Liver (tissue), 9 donors: Measurements from ENCODE around the gene HES5. TPM values are rescaled to one million over a fixed set of nuclear protein-coding genes. Genes with fewer than 3 reads are reported as not detected.

ENCODE experiments used
- DNase-seq: peaks from one replicate; pipeline ENCODE4 v3.0.0-alpha.2; 2017; ENCODE audit warnings: low spot score
- H3K27ac ChIP-seq, 2 donors: one replicate each; pipeline ENCODE4 v1.7.0; 2013; ENCODE audit warnings: inconsistent platforms in 2 of 2, low read length in 2 of 2, control low read depth in 1 of 2, low read depth in 1 of 2, mild to moderate bottlenecking in 1 of 2
- H3K27me3 ChIP-seq, 4 donors: one replicate each; pipeline versions ENCODE4 v1.6.1 to v1.7.0; 2013; ENCODE audit warnings: low read length in 3 of 4, inconsistent platforms in 1 of 4, mild to moderate bottlenecking in 1 of 4, moderate library complexity in 1 of 4; ENCODE audit not compliant: control insufficient read depth in 4 of 4, insufficient read depth in 4 of 4
- H3K36me3 ChIP-seq, 4 donors: one replicate each; pipeline versions ENCODE4 v1.6.1 to v1.7.0; 2013; ENCODE audit warnings: low read length in 3 of 4, mild to moderate bottlenecking in 3 of 4, low read depth in 1 of 4, moderate library complexity in 1 of 4; ENCODE audit not compliant: control insufficient read depth in 4 of 4, insufficient read depth in 3 of 4
- H3K4me1 ChIP-seq, 4 donors: one replicate each; pipeline versions ENCODE4 v1.6.1 to v1.7.0; 2013; ENCODE audit warnings: low read length in 3 of 4, mild to moderate bottlenecking in 3 of 4, moderate library complexity in 1 of 4; ENCODE audit not compliant: control insufficient read depth in 4 of 4, insufficient read depth in 4 of 4
- H3K4me3 ChIP-seq, 3 donors: one replicate each; pipeline versions ENCODE4 v1.6.1 to v1.7.0; 2013; ENCODE audit warnings: low read length in 3 of 3, control low read depth in 1 of 3, low read depth in 1 of 3, mild to moderate bottlenecking in 1 of 3
- H3K9ac ChIP-seq, 2 donors: one replicate each; pipeline ENCODE4 v1.7.0; 2013; ENCODE audit warnings: low read length in 2 of 2, mild to moderate bottlenecking in 2 of 2, moderate library complexity in 2 of 2, control low read depth in 1 of 2, low read depth in 1 of 2
- H3K9me3 ChIP-seq, 4 donors: one replicate each; pipeline versions ENCODE4 v1.6.1 to v1.7.0; 2013; ENCODE audit warnings: low read length in 3 of 4; ENCODE audit not compliant: control insufficient read depth in 4 of 4
- ATF3 ChIP-seq: IDR thresholded peaks from 2 replicates; pipeline ENCODE4 v1.6.1; 2016; ENCODE audit warnings: antibody characterized with exemption
- EGR1 ChIP-seq, 2 donors: IDR thresholded peaks; 2 replicates each; pipeline ENCODE4 v1.6.1; 2016 to 2018; ENCODE audit warnings: antibody characterized with exemption in 2 of 2, low read depth in 2 of 2
- FOXA1 ChIP-seq: IDR thresholded peaks from 2 replicates; pipeline ENCODE4 v1.6.1; 2016; ENCODE audit warnings: antibody characterized with exemption
- FOXA2 ChIP-seq: IDR thresholded peaks from 2 replicates; pipeline ENCODE4 v1.6.1; 2016; ENCODE audit warnings: antibody characterized with exemption
- GABPA ChIP-seq, 2 donors: IDR thresholded peaks in 1 of 2; conservative IDR thresholded peaks in 1 of 2; 2 replicates each; pipeline ENCODE4 v1.6.1; 2016; ENCODE audit warnings: antibody characterized with exemption in 2 of 2, mild to moderate bottlenecking in 1 of 2, moderate library complexity in 1 of 2
- HNF4G ChIP-seq: IDR thresholded peaks from 2 replicates; pipeline ENCODE4 v1.6.1; 2016; ENCODE audit warnings: antibody characterized with exemption
- JUND ChIP-seq, 2 donors: IDR thresholded peaks; 2 replicates each; pipeline ENCODE4 v1.6.1; 2016; ENCODE audit warnings: antibody characterized with exemption in 2 of 2
- NR2F2 ChIP-seq: IDR thresholded peaks from 2 replicates; pipeline ENCODE4 v1.6.1; 2016; ENCODE audit warnings: antibody characterized with exemption
- RAD21 ChIP-seq, 2 donors: IDR thresholded peaks; 2 replicates each; pipeline ENCODE4 v1.6.1; 2016; ENCODE audit warnings: antibody characterized with exemption in 2 of 2, mild to moderate bottlenecking in 2 of 2
- REST ChIP-seq: IDR thresholded peaks from 2 replicates; pipeline ENCODE4 v1.6.1; 2016; ENCODE audit warnings: antibody characterized with exemption, mild to moderate bottlenecking
- RXRA ChIP-seq, 2 donors: IDR thresholded peaks; 2 replicates each; pipeline ENCODE4 v1.6.1; 2017 to 2018; ENCODE audit warnings: antibody characterized with exemption in 2 of 2, mild to moderate bottlenecking in 1 of 2
- SP1 ChIP-seq: IDR thresholded peaks from 2 replicates; pipeline ENCODE4 v1.6.1; 2018; ENCODE audit warnings: antibody characterized with exemption, mild to moderate bottlenecking
- TAF1 ChIP-seq: conservative IDR thresholded peaks from 2 replicates; pipeline ENCODE4 v1.6.1; 2016; ENCODE audit warnings: antibody characterized with exemption, mild to moderate bottlenecking
- YY1 ChIP-seq: IDR thresholded peaks from 2 replicates; pipeline ENCODE4 v1.6.1; 2016; ENCODE audit warnings: antibody characterized with exemption, mild to moderate bottlenecking
- WGBS: extraction: QIAGEN DNeasy Blood & Tissue Kit; methylation state at CpG from one replicate; pipeline ENCODE4 v1.1.7; 2013; 5-methylcytosine and 5-hydroxymethylcytosine counted together
- polyA plus RNA-seq, 2 donors: library from polyadenylated mRNA; stranded (reverse) in 1 of 2; unstranded in 1 of 2; fragments of 200-250 nt in 1 of 2; fragments of >200 nt in 1 of 2; fragmentation: Nextera tagmentation in 1 of 2; extraction: Ambion mirVana in 1 of 2; gene quantifications; one replicate each; pipeline versions ENCODE4 v1.2.1 to v1.2.3, GENCODE V29; 2013 to 2015
- total RNA-seq, 2 donors: library from RNA; depleted of rRNA; stranded (reverse); fragments of >200 nt; gene quantifications; one replicate each; pipeline ENCODE4 v1.2.3, GENCODE V29; 2014
- TF ChIP-seq, protein P1 (sequence below): IDR thresholded peaks from 2 replicates; pipeline ENCODE4 v1.6.1; 2016; ENCODE audit warnings: antibody characterized with exemption
- TF ChIP-seq, protein P2 (sequence below): IDR thresholded peaks from 2 replicates; pipeline ENCODE4 v1.6.1; 2016; ENCODE audit warnings: antibody characterized with exemption
- TF ChIP-seq, protein P3 (sequence below): fragments of 150-350 bp; IDR thresholded peaks from 2 replicates; pipeline ENCODE4 v1.5.1; 2017; ENCODE audit warnings: improper control_type of control experiment, low read depth, low read length; ENCODE audit not compliant: missing input control
- donor health status: healthy.
- donor health status: healthy.
- donor health status: healthy.
- donor health status: healthy.
- donor health status: healthy.

The HES5 gene
- total and polyA plus RNA-seq, 4 donors, result 0.08 to 0.93 TPM; not detected in 2

GRCh38 chr1:2545754-2546514, 15.9 kb upstream of the HES5 start:
- Histone ChIP-seq H3K27ac (peak overlapping the region; percentile 96 to 99), H3K4me1 (peaks cover 13 to 49% (median 29%) of the 10 kb centered on the region in 4 donors), H3K36me3 (no peaks in the 10 kb centered on the region), H3K9ac (peak overlapping the region in 1 of 2 donors; percentile 58), H3K4me3 (peak overlapping the region; percentile 58 to 71 (median 63)), H3K9me3 (no peaks in the 10 kb centered on the region), H3K27me3 (no peaks in the 10 kb centered on the region)
- peak; percentile 86 for DNase-seq
- 2% methylated on average over 43 of the region's 43 CpGs for WGBS
- no peak for TF ChIP-seq EGR1 (IDR thresholded peaks at IDR 0.05; ENCODE audit: low read depth in 2 of 2)
- TF ChIP-seq TAF1, result no peak
- no peak for TF ChIP-seq NR2F2
- TF ChIP-seq YY1, result no peak
- TF ChIP-seq GABPA (IDR thresholded peaks at IDR 0.05 in 1 of 2, conservative IDR thresholded peaks at IDR 0.05 in 1 of 2), result no peak
- no peak for TF ChIP-seq RXRA (IDR thresholded peaks at IDR 0.05)
- TF ChIP-seq REST, result no peak
- no peak for TF ChIP-seq FOXA1
- TF ChIP-seq HNF4G, result no peak
- TF ChIP-seq RAD21 (IDR thresholded peaks at IDR 0.05), result no peak
- no peak for TF ChIP-seq SP1
- no peak for TF ChIP-seq FOXA2
- no peak for TF ChIP-seq JUND (IDR thresholded peaks at IDR 0.05)
- TF ChIP-seq, protein P1, sequence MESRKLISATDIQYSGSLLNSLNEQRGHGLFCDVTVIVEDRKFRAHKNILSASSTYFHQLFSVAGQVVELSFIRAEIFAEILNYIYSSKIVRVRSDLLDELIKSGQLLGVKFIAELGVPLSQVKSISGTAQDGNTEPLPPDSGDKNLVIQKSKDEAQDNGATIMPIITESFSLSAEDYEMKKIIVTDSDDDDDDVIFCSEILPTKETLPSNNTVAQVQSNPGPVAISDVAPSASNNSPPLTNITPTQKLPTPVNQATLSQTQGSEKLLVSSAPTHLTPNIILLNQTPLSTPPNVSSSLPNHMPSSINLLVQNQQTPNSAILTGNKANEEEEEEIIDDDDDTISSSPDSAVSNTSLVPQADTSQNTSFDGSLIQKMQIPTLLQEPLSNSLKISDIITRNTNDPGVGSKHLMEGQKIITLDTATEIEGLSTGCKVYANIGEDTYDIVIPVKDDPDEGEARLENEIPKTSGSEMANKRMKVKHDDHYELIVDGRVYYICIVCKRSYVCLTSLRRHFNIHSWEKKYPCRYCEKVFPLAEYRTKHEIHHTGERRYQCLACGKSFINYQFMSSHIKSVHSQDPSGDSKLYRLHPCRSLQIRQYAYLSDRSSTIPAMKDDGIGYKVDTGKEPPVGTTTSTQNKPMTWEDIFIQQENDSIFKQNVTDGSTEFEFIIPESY, result no peak
- TF ChIP-seq, protein P2, sequence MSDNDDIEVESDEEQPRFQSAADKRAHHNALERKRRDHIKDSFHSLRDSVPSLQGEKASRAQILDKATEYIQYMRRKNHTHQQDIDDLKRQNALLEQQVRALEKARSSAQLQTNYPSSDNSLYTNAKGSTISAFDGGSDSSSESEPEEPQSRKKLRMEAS, result no peak
- TF ChIP-seq ATF3, result no peak
- TF ChIP-seq, protein P3, sequence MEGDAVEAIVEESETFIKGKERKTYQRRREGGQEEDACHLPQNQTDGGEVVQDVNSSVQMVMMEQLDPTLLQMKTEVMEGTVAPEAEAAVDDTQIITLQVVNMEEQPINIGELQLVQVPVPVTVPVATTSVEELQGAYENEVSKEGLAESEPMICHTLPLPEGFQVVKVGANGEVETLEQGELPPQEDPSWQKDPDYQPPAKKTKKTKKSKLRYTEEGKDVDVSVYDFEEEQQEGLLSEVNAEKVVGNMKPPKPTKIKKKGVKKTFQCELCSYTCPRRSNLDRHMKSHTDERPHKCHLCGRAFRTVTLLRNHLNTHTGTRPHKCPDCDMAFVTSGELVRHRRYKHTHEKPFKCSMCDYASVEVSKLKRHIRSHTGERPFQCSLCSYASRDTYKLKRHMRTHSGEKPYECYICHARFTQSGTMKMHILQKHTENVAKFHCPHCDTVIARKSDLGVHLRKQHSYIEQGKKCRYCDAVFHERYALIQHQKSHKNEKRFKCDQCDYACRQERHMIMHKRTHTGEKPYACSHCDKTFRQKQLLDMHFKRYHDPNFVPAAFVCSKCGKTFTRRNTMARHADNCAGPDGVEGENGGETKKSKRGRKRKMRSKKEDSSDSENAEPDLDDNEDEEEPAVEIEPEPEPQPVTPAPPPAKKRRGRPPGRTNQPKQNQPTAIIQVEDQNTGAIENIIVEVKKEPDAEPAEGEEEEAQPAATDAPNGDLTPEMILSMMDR, result no peak
